GM21447 (cell line): Measurements from ENCODE around the gene GLS.
A peak's percentile ranks its signal among the peaks of the same experiment; 100 is the strongest.
"Not testable (repeated sequence)": the region's sequence is repeated elsewhere in the genome, so short reads cannot be mapped to it uniquely, and the experiment has no call there.

Experiments used
- ATAC-seq: cut with Tn5 transposase; IDR thresholded peaks from one replicate; pipeline ENCODE4 v1.9.1; 2021; ENCODE audit not compliant: unreplicated experiment

Gene GLS

DNA sequence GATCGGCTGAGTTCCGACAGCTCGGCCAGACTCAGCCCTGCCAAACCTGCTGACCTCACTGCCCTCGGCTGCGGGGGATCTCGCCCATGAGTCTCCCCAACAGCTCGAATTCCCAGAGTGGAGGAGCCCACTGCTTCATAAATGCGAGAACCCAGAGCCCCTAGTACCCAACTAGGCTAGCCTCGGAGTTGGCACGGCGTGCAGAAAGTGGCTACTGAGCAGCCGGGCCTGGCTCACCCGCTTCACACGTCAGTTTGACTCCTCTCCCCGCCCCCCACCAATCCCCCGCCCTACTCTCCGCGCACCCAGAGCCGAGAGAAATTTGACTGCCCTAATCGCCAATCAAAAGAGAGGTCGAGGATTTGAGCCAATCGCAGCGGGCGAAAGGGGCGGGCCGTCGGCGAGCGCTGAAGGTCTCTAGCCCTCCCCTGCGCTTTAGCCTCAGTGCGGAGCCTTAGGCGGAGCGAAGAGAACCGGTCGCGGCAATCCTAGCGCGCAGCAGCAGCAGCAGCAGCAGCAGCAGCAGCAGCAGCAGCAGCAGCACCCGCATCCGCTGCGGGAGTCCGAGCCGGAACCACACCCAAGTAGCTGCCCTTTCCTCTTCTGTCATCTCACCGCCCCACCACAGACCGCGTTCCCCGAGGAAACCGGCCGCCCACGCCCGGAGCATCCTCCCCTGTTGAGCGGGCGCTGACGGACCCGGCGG, at the start of gene GLS:
Gene GLS, plus strand, starts transcription at position 444 of the 706 bp plus-strand sequence. CDS start 264 bp downstream, outside the sequence.
- peak; percentile 65 for ATAC-seq

DNA sequence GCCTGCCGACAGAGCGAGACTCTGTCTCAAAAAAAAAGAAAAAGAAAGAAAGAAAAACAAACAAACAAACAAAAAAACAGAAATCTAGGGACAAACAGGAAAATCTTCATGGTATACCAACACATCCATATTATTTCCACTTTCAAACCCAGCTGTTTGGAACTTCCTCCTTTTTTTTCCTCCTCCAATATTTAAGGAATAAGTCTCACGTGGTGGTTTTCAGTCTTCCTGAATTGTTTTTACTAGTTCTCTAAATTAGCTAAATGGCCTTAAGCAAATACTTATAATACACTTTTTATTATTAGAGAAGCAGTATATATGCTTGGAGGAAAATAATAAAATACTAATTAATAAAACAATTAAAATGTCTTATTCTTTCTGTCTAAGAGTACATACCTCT, 48.7 kb upstream of the GLS start:
- no peak for ATAC-seq

DNA sequence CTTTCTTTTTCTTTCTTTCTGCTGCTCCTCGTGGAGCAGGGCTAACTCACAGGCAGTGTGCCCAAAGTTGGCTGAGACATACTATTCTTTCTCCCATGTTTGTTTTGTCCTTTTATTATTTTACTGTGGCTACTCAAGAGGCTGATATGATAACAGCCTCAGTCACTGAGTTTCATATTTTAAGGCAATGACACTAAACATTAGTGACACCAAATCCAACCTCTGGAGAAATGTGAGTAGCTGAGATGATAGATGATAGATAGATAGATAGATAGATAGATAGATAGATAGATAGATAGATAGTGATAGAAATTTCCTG, 45.8 kb upstream of the GLS start:
- no peak for ATAC-seq

DNA sequence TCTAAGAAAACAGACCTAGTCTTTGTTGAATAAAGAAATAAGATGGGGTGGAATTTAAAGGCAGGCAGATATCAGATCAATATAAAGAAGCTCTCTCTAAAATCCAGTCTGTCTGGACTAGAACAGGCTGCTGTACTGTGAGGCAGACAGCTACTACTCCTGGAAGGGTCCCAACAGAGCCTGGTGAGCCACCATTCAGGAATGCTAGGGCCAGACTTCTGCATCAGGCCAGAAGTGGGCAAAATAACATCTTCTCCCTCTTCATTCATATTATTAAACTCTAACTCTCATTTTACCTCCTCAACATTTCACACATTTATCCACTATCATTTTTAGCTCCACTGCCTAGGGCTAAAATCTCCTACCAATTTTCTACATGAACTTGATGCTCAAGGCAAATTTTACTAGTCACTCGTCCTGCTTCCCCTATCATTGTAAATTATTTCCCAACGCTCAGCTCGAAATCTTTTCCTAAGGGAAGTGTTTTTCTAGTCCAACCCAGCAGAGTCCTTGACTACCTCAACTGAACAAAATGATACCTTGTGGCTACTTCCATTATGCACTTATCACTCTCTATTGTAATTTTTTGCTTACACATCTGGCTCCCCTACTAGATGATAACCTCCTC, 45.2 kb upstream of the GLS start:
- no peak for ATAC-seq

DNA sequence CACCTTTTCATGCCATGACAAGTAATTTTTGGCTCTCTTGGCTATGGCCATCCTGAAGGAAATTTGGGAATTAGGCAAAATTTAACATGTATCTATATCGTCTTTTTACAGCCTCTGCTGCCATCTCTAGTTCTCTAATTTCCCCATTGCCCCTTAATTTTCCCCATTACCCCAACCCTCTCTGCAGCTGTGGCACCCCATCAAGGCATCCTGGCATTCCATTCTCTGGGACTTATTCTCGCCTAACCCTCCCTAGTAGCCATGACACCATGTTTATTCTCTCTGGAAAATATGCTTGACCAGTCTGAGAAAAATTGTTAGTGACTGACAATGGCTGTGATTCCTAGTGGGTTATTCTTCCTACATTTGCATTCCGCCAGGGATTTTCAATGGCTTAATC, 43.9 kb upstream of the GLS start:
- ATAC-seq: no peak

DNA sequence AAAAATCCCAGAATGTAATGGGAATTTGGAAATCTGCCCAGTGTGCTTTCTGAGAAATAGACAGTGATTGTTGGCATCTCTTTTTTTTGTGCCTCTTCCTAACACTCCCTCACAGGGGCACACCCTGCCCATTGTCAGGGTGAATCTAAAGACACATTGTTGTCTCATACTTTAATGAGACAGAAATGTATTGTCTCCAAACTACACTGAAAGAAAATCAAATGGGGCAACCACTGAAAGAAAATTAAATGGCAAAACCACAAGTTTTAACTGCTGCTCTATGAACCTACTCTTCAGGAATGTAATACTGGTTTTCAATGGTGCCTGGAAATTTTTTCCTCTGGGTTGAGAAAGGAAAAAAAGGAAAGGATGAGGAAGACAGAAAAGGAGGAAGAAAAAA, 43.2 kb upstream of the GLS start:
- ATAC-seq: no peak

DNA sequence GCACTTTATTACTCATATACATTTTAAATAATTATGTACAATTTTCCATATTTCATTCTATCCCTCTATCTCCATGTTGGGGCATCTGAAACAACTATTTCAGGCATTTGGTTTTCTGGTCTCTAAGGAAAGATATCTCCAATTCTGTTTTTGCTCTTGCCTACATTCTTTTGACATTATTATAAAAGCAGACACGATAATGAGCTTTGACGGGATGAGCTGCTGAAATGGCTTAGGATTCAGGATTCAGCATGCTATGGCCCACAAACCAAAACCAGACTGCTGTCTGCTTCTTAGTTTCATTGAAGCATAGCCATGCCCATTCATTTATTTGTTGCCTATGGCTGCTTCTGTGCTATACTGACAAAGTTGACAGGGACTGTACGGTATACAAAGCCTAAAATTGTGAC, 42.7 kb upstream of the GLS start:
- no peak for ATAC-seq

DNA sequence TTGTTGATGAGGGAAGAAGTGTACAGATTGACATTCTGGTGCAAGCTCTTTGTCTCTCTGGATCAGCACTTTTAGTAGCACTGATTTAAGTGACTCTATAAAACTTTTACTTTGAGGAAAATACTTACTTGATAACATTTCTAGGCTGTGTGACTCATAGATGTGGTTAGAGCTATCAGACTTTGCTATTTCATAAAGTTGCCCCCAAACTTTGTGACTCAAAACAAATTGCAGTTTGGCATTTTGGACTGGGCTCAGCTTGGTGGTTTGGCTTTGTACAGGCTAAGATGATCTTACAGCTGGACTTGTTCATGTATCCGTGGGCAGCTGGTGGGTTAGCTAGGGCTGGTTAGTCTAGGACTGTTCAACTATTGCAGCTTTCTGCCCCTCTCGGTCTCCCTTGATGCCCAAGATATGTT, 42.1 kb upstream of the GLS start:
- ATAC-seq: no peak

DNA sequence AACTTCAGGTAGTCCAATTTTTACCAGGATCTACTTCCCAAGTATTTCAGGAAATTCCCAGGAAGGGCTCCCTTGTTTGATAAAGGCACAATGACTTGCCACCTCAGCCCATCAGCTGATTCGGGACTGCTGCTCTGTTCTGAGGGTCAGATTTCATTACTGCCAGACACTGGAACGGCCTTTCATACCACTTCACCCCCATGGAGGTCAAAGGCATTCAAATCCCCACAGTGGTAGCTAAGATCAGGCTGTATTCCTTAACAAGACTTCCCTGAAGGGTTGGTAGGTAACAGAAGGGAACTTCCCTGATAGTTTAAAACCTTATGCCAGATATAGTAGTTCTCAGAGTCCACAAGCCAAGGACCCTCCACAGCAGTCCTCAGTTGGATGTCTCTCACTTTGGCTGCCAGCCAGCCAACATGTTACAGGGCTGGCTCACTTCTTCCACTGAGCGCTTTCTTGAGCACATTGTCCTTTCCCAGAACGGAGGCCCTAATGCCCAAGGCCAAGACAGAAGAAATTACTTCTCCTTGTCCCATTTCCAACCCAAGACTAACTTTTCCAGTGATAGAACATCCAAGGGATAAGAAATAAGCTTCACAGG, 40.0 kb upstream of the GLS start:
- ATAC-seq: no peak

DNA sequence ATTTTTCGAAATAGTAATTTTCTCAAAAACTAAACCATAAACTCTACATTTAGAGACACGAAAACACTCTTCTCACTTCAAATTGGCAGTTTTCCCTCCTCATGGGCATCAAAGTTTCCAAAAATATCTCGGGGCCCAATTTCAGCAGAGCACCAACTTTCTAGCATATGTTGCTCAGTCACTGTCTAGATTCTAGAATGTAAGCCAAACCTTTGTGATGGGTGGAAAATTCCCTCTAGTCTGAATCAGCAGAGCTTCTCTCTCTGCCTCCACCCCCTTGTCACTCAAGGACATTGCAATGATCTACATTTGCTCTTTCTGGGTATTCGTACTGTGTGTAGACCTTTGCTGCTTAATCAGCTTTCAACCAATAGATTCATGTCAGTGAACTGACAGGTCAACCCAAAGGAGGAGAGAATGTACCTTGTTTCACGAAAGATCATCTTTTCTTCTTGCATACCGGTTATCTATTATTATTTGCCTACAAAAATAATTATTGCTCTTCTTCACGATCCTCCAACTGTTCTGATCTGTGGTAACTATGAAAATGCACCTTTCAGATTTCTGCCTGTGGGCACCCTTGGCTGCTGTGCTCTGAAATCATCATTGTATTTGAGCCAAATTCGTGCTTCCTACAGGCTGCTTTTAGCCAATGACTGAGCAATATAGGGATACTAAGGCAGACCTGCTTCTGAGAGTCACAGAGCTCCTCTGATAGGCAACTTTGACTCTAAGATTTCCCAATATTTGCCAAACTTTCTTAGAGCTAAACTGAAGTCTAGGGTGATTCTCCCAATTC, 38.7 kb upstream of the GLS start:
- no peak for ATAC-seq

DNA sequence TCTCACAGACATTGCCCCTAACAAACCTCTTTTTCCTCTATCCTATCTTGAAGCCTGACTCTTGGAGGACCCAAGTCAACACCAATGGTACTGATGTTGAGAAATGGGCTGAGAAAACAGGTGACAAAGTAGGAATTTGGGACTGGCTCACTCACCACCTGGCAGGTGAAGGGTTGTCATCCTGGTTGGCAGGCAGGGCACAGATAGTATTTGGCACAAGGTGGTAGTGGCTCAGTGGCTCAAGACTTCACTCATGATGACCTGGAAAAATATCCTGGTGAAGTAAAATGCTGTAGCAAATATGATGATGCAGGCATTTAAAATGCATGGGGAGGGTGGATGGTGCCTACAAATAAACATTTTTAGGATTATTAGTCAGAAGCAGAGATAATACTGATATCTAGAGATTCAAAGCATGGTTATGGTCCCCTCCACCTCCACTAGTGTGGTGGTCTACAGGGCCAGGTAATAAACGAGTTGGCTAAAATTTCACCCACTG, 38.0 kb upstream of the GLS start:
- ATAC-seq: no peak

DNA sequence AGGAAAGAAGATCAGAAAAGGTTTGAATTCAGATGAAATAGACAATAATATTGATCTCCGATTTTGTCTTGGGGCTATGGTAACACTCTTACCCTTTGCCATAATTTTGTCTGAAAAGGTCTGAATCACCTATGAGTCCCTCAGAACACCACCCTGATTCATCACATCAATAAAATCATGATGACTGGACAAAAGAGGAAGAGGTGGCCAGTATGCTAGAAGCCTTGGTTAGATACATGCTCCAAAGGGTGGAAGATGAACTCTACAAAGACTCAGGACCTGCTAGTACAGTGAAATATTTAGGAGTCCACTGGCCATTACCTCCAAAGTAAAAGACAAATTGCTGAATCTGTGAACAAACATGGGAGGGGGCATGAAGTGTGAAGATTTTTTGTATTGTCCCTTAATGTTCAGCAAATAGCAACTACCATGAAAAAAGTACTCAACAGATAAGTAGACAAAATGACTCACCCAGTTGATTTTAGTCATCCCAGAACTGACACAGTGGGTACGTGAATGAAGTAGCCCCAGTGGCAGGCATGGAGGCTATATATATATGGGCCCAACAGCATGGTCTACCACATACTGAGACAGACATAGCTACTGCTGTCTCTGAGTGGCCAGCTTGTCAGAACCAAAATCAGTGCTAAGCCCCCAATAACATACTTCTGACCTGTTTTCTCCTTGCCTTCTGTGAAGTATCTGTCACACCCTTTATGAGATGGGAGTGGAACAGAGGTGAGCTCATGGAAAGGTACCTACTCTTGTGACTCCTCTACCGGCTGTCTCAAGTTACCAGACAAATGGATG, 36.5 kb upstream of the GLS start:
- ATAC-seq: peak; percentile 76

DNA sequence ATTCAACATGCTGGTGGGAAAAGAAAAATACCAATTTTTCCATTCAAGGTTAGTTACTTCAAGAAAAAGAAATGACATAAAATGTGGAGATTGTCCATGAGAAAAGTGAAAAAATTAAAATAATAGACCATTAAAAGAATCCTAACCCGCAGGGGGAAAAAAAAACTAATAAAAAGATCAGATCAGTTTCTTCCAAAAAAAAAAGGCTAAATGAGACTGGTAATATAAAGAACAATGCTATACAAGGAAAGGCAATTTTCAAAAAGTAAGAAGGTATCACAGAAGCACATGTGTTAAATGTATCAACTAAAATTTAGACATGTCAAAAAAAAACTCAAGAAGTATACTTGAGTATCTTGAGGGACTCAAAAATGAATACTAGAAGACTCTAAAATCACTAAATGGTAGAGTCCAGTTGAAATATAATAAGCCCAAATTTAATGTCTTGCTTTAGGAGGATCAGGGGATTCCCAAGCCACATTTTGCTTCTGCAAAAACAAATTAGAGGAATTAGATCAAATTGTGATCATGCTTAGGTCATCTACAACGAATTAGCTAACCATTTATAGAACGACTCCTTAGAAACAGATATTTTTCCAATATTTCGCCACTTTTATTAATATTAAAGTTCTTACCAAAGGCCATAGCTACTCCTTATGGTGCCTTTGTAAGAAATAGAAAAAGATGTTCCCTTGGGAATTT, 35.8 kb upstream of the GLS start:
- no peak for ATAC-seq

DNA sequence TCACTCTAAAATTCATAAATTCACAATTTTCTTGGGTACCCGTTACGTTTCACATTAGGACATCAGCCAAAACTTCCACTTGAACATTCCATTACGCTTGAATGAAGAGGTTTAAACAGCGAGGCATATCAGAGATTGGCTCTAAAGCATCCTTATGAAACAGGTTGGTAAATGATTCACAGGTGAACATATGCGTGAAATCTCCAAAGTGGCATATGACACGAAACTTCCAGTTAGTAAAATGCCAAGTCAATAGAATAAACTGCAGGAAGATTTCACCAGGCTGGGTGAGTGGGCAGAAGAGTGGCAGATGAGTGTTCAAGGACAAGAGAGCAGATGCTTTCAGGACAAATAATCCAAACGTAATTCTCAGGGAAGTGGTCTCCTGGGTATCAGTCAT, 33.9 kb upstream of the GLS start:
- ATAC-seq: no peak

DNA sequence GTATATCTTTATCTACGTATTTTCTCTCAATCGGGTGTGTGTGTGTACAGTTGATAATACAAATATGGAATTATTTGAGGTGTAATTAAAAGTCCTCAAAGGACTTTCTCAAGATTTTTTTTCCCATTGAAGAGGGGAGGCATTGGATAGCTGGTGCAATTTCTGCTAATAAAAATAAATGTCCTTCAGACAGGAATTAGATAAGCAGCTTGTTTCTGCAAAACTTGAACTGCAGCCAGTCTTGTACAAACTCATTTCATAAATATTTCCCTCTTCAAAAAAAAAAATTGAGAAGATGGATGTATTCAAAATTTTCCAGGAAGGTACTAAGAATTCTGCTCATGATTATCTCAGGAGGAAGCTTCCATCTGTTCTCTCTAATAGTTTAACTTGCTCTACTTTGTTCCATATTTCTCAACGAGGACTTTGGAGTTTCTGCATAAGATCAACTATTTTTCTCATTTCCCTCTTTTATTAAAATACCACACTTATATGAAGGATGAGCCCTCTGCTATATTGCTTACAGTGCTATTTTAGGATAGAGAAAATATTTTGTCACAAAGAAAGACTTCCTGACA, 33.0 kb upstream of the GLS start:
- ATAC-seq: no peak

DNA sequence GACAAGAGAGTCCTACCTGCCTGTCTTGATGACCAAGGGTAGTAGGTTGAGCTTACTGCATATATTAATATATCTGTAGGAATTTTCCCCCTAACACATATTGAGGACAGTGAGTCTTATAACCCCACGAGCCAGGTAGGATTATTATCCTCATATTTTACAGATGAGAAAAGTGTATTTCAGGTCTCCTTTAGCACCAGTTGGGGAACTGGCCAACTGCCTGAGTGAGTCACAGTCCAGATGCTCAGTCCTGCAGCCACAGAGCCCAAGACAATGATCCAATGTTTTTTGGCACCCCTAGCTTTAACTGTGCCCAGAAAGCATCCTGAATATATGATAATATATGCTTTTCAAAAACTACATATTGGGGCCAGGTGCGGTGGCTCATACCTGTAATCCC, 30.8 kb upstream of the GLS start:
- ATAC-seq: no peak

DNA sequence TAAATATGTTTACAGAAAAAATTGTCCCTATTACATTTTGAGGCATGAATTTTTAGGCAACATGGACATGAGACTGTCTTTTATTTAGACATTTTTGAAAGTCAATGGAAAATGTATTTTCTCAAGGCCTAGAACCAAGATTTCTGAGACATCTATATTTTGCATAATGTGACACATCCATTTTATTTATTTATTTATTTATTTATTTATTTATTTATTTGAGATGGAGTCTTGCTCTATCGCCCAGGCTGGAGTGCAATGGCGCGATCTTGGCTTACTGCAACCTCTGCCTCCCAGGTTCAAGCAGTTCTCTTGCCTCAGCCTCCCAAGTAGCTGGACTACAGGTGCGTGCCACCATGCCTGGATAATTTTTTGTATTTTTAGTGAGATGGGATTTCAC, 27.6 kb upstream of the GLS start:
- not testable (repeated sequence) for ATAC-seq

DNA sequence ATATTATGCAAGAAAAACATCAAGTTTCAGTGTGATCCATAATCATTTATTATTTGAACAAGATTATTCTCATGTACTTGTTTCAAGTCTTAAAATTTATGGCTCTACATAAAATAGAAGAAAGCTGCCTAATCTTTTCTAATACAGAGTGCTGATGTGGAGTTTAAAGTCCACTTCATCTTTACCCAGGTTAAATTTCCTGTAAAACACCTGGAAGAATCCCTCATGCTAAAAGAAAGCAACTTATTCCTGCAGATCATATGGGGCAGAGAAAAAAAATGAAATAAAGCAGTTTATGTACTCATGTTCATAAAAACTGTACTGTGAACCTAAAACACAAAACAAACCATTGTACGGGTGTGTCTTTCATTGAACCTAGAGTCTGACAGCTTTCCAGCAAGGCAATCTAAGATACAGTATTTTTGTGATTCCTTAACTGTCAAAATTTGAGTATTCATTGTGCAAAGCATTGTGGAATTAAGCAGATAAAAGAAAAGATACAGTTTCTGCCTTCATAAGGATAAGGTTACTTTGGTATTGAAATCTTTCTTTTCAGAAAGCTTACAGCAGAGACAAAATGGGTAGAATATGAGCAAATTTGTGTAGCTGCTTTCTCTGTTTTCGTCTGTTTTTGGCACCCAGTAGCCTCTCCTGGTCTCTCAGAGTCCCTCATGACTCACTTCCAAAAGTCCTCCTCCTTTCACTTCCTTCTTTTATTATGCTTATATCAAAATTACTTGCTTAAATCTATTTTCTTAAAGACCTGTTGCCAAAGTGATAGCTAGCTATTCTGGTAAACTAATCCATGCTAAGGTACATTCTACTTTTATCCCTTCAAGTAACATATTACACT, 26.9 kb upstream of the GLS start:
- no peak for ATAC-seq

DNA sequence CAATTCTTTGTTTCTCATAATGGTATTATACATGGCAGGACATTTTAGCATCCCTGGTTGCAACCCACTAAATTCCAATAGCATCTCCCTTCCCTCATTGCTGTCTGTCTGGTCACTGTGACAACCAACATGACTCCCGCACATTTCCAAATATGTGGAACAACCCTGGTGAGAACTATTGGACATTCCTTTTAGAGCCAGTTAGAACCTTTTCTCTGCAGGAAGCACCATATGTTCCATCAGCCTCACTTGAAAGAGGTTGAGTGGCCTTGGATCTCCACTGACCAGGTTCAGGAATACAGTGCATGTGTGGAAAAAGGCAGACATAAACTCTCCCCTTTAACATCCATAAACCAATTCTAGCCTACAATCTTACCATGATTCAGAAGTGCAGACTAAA, 25.9 kb upstream of the GLS start:
- ATAC-seq: no peak
